K562 (cell line): ENCODE measurements around the gene LRRC74B. TPM values are rescaled to one million over a fixed set of nuclear protein-coding genes. Genes with fewer than 3 reads are reported as not detected.

Experiments used
- CREB5 ChIP-seq: fragments of 250-450 bp; sonication (Bioruptor Pico); IDR thresholded peaks from 2 replicates; pipeline ENCODE4 v1.5.0; 2020; ENCODE audit warnings: mild to moderate bottlenecking
- ELF4 ChIP-seq: fragments of 450-650 bp; formaldehyde crosslinking; IDR thresholded peaks from 2 replicates; pipeline ENCODE4 v1.4.0; 2022; ENCODE audit warnings: missing genetic modification characterization
- GABPA ChIP-seq: fragments of 200-800 bp; sonication (Bioruptor generic); conservative IDR thresholded peaks from 2 replicates; pipeline ENCODE4 v1.6.1; 2016; ENCODE audit warnings: low read depth, missing genetic modification characterization, missing compliant biosample characterization
- HNRNPUL1 ChIP-seq: fragments of 200-400 bp; formaldehyde crosslinking; IDR thresholded peaks from 2 replicates; pipeline ENCODE4 v1.6.1; 2017; ENCODE audit warnings: low read length
- KLF1 ChIP-seq: fragments of 450-650 bp; IDR thresholded peaks from 2 replicates; pipeline ENCODE4 v1.6.1; 2016; ENCODE audit warnings: missing genetic modification characterization, missing compliant biosample characterization
- PTRF ChIP-seq: fragments of 450-650 bp; IDR thresholded peaks from 2 replicates; pipeline ENCODE4 v1.6.1; 2016; ENCODE audit warnings: mild to moderate bottlenecking, missing genetic modification characterization, missing compliant biosample characterization
- REST ChIP-seq, 2 experiments: fragments of 450-650 bp; formaldehyde crosslinking in 1 of 2; IDR thresholded peaks; 2 replicates each; pipeline versions ENCODE4 v1.4.0 to v1.6.1; 2014 to 2020; ENCODE audit warnings: mild to moderate bottlenecking in 2 of 2, borderline replicate concordance in 1 of 2, low read depth in 1 of 2
- ZNF41 ChIP-seq: fragments of 250-450 bp; sonication (Bioruptor Pico); conservative IDR thresholded peaks from 2 replicates; pipeline ENCODE4 v1.4.0; 2020; ENCODE audit warnings: mild to moderate bottlenecking
- polyA plus RNA-seq, 8 experiments: library from polyadenylated mRNA; depleted of rRNA in 4 of 8; stranded (reverse) in 5 of 8; unstranded in 3 of 8; fragments of >200 nt; fragmentation: Nextera tagmentation in 2 of 8; fragmentation: Illumina TruSeq in 1 of 8; extraction: Ambion mirVana in 2 of 8; extraction: Trizol in 1 of 8; gene quantifications; 2 replicates each; pipeline versions ENCODE4 v1.2.1 to v1.2.3, GENCODE V29; 2011 to 2014; ENCODE audit warnings: inconsistent platforms in 1 of 8, missing spikeins in 1 of 8
- total RNA-seq, 7 experiments: library from RNA; depleted of rRNA in 6 of 7; stranded (reverse); fragments of >200 nt in 6 of 7; fragmentation: Illumina TruSeq in 2 of 7; extraction: Trizol in 2 of 7; gene quantifications; 2 replicates each; pipeline versions ENCODE4 v1.2.1 to v1.2.3, GENCODE V29; 2011 to 2021; ENCODE audit warnings: low replicate concordance in 1 of 7
- TF ChIP-seq, protein P1 (sequence below): fragments of 250-450 bp; sonication (Bioruptor Pico); IDR thresholded peaks from 2 replicates; pipeline ENCODE4 v1.4.0; 2020

Gene LRRC74B
- total and polyA plus RNA-seq, 9 of the 15 experiments (the other 6 are each of a cell fraction or from before 2014, with no cell fraction given): not detected

DNA sequence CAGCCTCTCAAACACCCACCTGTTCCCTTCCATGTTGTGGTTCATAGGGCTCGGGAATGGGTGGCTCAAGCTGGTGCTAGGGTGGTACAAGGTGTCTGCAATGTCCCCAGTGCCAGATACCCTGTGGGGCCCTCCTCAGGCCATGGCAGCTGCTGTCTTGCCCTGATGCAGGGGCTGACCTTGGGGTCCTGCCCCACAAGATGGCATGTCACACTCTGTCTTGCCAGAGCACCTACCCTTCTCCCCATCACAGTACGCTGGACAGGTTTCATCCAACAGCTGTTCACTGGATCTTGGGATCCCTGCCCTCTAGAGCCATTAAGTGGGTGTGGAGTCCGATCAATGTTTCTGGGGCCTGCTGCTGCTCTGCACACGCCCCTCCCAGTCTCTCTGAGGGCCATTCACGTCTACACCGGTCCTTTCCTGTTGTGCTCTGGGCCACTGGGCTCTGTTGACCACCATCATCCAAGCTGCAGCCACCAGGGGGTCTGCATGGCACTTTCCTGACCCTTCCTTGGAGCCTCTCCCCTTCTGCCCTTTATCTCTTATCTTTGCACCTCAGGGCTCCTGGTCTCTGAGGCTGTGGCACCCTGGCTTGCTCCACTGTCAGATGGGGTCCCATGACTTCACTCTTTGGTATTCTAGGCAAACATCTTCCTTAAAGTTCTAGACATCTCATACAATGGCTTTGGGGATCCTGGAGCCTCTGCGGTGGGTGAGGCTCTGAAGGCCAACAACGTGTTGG is 7.1 kb downstream of the LRRC74B start (continued):
- TF ChIP-seq REST (IDR thresholded peaks at IDR 0.05; ENCODE audit: borderline replicate concordance): peak; percentile 20; the same call in 1 of the 2 replicates
- TF ChIP-seq REST (CRISPR knock-in tag; IDR thresholded peaks at IDR 0.05; ENCODE audit: low read depth): no peak
- TF ChIP-seq GABPA: no peak
- 0 out of 2 replicates have a peak, but pooled peaks have one; percentile 49 for TF ChIP-seq ELF4 (CRISPR knock-in tag)
- TF ChIP-seq CREB5 (CRISPR knock-in tag): peak; percentile 53; the same call in 1 of the 2 replicates
- TF ChIP-seq HNRNPUL1: 0 out of 2 replicates have a peak, but pooled peaks have one; percentile 6
- peak; percentile 35; the same call in 1 of the 2 replicates for TF ChIP-seq KLF1 (tag)
- no peak for TF ChIP-seq PTRF (tag)
- no peak for TF ChIP-seq ZNF41 (CRISPR knock-in tag)
- TF ChIP-seq, protein P1, sequence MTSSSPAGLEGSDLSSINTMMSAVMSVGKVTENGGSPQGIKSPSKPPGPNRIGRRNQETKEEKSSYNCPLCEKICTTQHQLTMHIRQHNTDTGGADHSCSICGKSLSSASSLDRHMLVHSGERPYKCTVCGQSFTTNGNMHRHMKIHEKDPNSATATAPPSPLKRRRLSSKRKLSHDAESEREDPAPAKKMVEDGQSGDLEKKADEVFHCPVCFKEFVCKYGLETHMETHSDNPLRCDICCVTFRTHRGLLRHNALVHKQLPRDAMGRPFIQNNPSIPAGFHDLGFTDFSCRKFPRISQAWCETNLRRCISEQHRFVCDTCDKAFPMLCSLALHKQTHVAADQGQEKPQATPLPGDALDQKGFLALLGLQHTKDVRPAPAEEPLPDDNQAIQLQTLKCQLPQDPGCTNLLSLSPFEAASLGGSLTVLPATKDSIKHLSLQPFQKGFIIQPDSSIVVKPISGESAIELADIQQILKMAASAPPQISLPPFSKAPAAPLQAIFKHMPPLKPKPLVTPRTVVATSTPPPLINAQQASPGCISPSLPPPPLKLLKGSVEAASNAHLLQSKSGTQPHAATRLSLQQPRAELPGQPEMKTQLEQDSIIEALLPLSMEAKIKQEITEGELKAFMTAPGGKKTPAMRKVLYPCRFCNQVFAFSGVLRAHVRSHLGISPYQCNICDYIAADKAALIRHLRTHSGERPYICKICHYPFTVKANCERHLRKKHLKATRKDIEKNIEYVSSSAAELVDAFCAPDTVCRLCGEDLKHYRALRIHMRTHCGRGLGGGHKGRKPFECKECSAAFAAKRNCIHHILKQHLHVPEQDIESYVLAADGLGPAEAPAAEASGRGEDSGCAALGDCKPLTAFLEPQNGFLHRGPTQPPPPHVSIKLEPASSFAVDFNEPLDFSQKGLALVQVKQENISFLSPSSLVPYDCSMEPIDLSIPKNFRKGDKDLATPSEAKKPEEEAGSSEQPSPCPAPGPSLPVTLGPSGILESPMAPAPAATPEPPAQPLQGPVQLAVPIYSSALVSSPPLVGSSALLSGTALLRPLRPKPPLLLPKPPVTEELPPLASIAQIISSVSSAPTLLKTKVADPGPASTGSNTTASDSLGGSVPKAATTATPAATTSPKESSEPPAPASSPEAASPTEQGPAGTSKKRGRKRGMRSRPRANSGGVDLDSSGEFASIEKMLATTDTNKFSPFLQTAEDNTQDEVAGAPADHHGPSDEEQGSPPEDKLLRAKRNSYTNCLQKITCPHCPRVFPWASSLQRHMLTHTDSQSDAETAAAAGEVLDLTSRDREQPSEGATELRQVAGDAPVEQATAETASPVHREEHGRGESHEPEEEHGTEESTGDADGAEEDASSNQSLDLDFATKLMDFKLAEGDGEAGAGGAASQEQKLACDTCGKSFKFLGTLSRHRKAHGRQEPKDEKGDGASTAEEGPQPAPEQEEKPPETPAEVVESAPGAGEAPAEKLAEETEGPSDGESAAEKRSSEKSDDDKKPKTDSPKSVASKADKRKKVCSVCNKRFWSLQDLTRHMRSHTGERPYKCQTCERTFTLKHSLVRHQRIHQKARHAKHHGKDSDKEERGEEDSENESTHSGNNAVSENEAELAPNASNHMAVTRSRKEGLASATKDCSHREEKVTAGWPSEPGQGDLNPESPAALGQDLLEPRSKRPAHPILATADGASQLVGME (CRISPR knock-in tag): 0 out of 2 replicates have a peak, but pooled peaks have one; percentile 41
